ENCODE measurements around the gene SPCS3.

SPCS3 gene

GRCh38 chr4:176357359-176358082 lies 37.8 kb downstream of the SPCS3 start:
- in situ Hi-C loops (cut with HindIII; ENCODE audit: low sequenced_read_pairs): no loop called here
- no peak overlapping the region for H3K4me3 ChIP-seq (ENCODE audit: low read depth, low read length)
- DNase-seq (ENCODE audit: low read depth): no peak
- TF ChIP-seq, protein P1, sequence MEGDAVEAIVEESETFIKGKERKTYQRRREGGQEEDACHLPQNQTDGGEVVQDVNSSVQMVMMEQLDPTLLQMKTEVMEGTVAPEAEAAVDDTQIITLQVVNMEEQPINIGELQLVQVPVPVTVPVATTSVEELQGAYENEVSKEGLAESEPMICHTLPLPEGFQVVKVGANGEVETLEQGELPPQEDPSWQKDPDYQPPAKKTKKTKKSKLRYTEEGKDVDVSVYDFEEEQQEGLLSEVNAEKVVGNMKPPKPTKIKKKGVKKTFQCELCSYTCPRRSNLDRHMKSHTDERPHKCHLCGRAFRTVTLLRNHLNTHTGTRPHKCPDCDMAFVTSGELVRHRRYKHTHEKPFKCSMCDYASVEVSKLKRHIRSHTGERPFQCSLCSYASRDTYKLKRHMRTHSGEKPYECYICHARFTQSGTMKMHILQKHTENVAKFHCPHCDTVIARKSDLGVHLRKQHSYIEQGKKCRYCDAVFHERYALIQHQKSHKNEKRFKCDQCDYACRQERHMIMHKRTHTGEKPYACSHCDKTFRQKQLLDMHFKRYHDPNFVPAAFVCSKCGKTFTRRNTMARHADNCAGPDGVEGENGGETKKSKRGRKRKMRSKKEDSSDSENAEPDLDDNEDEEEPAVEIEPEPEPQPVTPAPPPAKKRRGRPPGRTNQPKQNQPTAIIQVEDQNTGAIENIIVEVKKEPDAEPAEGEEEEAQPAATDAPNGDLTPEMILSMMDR (IDR thresholded peaks at IDR 0.05; ENCODE audit: low read depth, low read length, missing control alignments): no peak

GRCh38 chr4:176358083-176358469 lies 38.3 kb downstream of the SPCS3 start:
- in situ Hi-C loops (cut with HindIII; ENCODE audit: low sequenced_read_pairs): no loop called here
- no peak overlapping the region for H3K4me3 ChIP-seq (ENCODE audit: low read depth, low read length)
- no peak for DNase-seq (ENCODE audit: low read depth)
- TF ChIP-seq, protein P1 (IDR thresholded peaks at IDR 0.05; ENCODE audit: low read depth, low read length, missing control alignments): no peak

- DNase-seq (ENCODE audit: low read depth): no peak
- in situ Hi-C loops (cut with HindIII; ENCODE audit: low sequenced_read_pairs): no loop called here
- TF ChIP-seq, protein P1 (IDR thresholded peaks at IDR 0.05; ENCODE audit: low read depth, low read length, missing control alignments): no peak
- H3K4me3 ChIP-seq (ENCODE audit: low read depth, low read length): no peak overlapping the region
Observed at GRCh38 chr4:176359590-176359989, 39.8 kb downstream of the SPCS3 start.

DNA sequence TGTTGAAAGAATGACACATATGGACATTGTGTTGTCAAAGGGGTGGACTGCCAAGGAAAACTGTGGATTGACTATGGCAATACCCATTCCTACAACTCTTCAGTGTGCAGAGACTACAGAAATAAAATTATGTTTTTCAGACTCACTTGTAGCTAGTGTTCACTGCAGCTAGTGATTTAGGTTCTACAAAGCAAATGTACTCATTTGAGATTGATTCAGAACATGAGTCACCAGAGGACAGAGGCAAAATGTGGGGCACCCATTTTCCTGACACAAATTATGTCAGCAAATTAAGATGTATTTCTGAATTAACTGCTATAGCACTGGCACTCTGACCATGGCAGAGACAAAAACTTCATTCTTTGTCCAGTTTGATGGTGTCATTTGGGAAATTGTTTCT lies 40.7 kb downstream of the SPCS3 start:
- TF ChIP-seq, protein P1 (IDR thresholded peaks at IDR 0.05; ENCODE audit: low read depth, low read length, missing control alignments): no peak
- DNase-seq (ENCODE audit: low read depth): no peak
- no peak overlapping the region for H3K4me3 ChIP-seq (ENCODE audit: low read depth, low read length)
- in situ Hi-C loops (cut with HindIII; ENCODE audit: low sequenced_read_pairs): no loop called here

DNA sequence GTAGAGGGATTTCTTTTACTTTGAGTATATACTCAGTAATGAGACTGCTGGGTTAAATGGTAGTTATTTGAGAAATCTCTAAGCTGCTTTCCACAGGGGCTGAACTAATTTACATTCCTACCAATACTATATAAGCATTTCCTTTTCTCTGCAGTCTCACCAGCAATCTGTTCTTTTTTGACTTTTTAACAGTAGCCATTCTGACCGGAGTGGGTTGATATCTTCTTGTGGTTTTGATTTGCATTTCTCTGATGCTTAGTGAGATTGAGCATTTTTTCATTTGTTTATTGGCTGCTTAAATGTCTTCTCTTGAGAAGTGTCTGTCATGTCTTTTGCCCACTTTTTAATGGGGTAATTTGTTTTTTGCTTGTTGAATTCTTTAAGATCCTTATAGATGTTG lies 43.3 kb downstream of the SPCS3 start:
- no peak overlapping the region for H3K4me3 ChIP-seq (ENCODE audit: low read depth, low read length)
- in situ Hi-C loops (cut with HindIII; ENCODE audit: low sequenced_read_pairs): no loop called here
- DNase-seq (ENCODE audit: low read depth): no peak
- TF ChIP-seq, protein P1 (IDR thresholded peaks at IDR 0.05; ENCODE audit: low read depth, low read length, missing control alignments): no peak

- in situ Hi-C loops (cut with HindIII; ENCODE audit: low sequenced_read_pairs): no loop called here
- TF ChIP-seq, protein P1 (IDR thresholded peaks at IDR 0.05; ENCODE audit: low read depth, low read length, missing control alignments): no peak
- no peak overlapping the region for H3K4me3 ChIP-seq (ENCODE audit: low read depth, low read length)
- DNase-seq (ENCODE audit: low read depth): no peak
Observed at GRCh38 chr4:176367771-176368465, 48.2 kb downstream of the SPCS3 start.

Data from astrocyte of the cerebellum (primary cell).